Esophagus (tissue), 2 donors: ENCODE results near the gene NBAS. TPM values are rescaled to one million over a fixed set of nuclear protein-coding genes. Genes with fewer than 3 reads are reported as not detected.

Source experiments
- H3K27ac ChIP-seq, 2 donors: one replicate each; pipeline ENCODE4 v1.5.1; 2013; ENCODE audit warnings: low read depth in 2 of 2, mild to moderate bottlenecking in 2 of 2, inconsistent platforms in 1 of 2, low read length in 1 of 2, moderate library complexity in 1 of 2
- H3K27me3 ChIP-seq, 2 donors: one replicate each; pipeline ENCODE4 v1.6.1; 2013; ENCODE audit warnings: low read length in 2 of 2, control low read depth in 1 of 2, mild to moderate bottlenecking in 1 of 2; ENCODE audit not compliant: insufficient read depth in 2 of 2, control insufficient read depth in 1 of 2
- H3K36me3 ChIP-seq, 2 donors: one replicate each; pipeline ENCODE4 v1.6.1; 2013; ENCODE audit warnings: low read length in 1 of 2; ENCODE audit not compliant: control insufficient read depth in 2 of 2, insufficient read depth in 2 of 2
- H3K4me1 ChIP-seq, 2 donors: one replicate each; pipeline ENCODE4 v1.6.1; 2013; ENCODE audit warnings: low read length in 1 of 2; ENCODE audit not compliant: control insufficient read depth in 2 of 2, insufficient read depth in 2 of 2
- H3K4me3 ChIP-seq, 2 donors: one replicate each; pipeline ENCODE4 v1.5.1; 2013; ENCODE audit warnings: low read length in 2 of 2, mild to moderate bottlenecking in 2 of 2, low read depth in 1 of 2, moderate library complexity in 1 of 2
- H3K9me3 ChIP-seq, 2 donors: one replicate each; pipeline ENCODE4 v1.6.1; 2013; ENCODE audit warnings: mild to moderate bottlenecking in 2 of 2, low read depth in 1 of 2, low read length in 1 of 2, moderate library complexity in 1 of 2; ENCODE audit not compliant: control insufficient read depth in 2 of 2, insufficient read depth in 1 of 2
- WGBS, 2 donors: extraction: QIAGEN DNeasy Blood & Tissue Kit; methylation state at CpG; one replicate each; pipeline ENCODE4 v1.1.7; 2013; 5-methylcytosine and 5-hydroxymethylcytosine counted together
- polyA plus RNA-seq, 2 donors: library from polyadenylated mRNA; stranded (reverse); fragments of 200-250 nt; gene quantifications; one replicate each; pipeline ENCODE4 v1.2.3, GENCODE V29; 2013
- donor health status: healthy with polysubstance abuse.
- donor health status: Bipolar disorder and iron deficiency.

Gene NBAS
- polyA plus RNA-seq, 2 donors, result 13.8 to 15.0 TPM

DNA sequence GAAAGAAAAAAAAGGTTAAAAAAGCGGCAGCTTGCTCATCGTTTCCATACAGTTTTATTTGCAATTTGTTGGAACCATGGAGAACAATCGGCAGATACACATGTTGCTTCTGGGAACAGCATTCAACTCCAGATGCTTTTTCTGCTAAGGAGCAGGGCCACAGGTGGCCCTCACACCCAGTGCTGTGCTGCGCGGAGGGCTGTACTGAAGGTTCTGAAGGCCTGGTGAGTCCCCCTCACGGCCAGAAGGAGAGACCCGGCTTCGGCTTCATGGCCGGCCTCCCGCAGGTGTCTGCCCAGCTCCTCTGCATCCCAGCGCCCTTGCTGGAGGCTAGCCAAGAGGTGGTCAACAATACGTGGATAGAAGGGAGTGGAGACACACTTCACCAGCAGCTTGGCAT, 394.3 kb downstream of the NBAS start:
- 93% methylated on average over 12 of the region's 12 CpGs for WGBS, 2 donors
- peaks cover 0 to 3% of the 10 kb centered on the region in 2 donors for H3K4me1 ChIP-seq
- no peak overlapping the region for H3K27ac ChIP-seq
- H3K4me3 ChIP-seq, result no peak overlapping the region
- H3K9me3 ChIP-seq, result no peaks in the 10 kb centered on the region
- no peaks in the 10 kb centered on the region for H3K36me3 ChIP-seq
- H3K27me3 ChIP-seq, result no peaks in the 10 kb centered on the region

DNA sequence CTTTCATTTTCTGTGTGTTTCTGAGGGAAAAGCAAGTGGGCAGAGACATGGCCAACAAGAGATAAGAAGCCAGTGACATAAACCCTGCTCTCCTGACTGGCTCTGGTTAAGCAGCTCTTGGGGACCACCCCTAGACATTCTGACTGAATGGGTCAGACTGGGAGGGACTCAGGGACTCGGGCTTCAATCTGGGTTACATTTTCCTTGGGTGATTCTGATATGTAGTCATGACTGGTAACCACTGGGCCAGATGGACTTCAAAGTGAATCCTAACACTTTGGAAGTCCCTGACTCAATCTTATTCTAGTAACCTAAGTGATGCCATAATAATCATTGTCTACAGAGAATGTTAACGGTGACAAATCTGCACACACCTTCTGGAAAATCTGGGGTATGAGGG, 397.8 kb downstream of the NBAS start:
- no peaks in the 10 kb centered on the region for H3K9me3 ChIP-seq
- H3K36me3 ChIP-seq, result no peaks in the 10 kb centered on the region
- no peaks in the 10 kb centered on the region for H3K27me3 ChIP-seq
- no peak overlapping the region for H3K27ac ChIP-seq
- no peak overlapping the region for H3K4me3 ChIP-seq
- peaks cover 0 to 7% of the 10 kb centered on the region in 2 donors for H3K4me1 ChIP-seq
- 83 to 85% methylated on average over 2 of the region's 2 CpGs for WGBS, 2 donors

DNA sequence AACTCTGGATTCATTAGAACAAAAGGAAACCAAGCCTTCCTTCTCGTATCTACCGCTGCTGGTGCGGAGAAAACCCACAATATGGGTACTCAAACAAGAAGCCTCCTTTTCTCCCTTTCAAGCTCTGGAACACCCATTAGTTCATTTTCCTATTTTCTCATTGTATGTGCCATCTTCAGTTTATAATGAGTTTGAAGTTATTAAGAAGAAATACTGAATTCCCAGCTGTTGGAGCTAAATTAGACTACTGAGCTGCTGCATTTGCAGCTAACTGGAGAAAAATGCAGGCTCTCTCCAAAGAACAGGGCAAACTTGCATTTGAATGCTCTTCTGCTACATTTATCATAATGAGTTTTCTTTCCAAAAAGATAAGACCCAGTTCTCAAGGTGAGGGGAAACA, 398.5 kb downstream of the NBAS start:
- Histone ChIP-seq H3K27ac (no peak overlapping the region), H3K9me3 (no peaks in the 10 kb centered on the region), H3K36me3 (no peaks in the 10 kb centered on the region), H3K4me3 (no peak overlapping the region), H3K27me3 (no peaks in the 10 kb centered on the region), H3K4me1 (peaks cover 0 to 9% of the 10 kb centered on the region in 2 donors)
- WGBS, 2 donors, result 89 to 96% methylated on average over 3 of the region's 3 CpGs

- Histone ChIP-seq H3K36me3 (no peaks in the 10 kb centered on the region), H3K27me3 (no peaks in the 10 kb centered on the region), H3K4me3 (no peak overlapping the region), H3K27ac (no peak overlapping the region), H3K4me1 (peaks cover 0 to 9% of the 10 kb centered on the region in 2 donors), H3K9me3 (no peaks in the 10 kb centered on the region)
- WGBS, 2 donors, result 34 to 37% methylated on average over 9 of the region's 9 CpGs
Measured at GRCh38 chr2:15160201-15160991, 400.7 kb downstream of the NBAS start.

DNA sequence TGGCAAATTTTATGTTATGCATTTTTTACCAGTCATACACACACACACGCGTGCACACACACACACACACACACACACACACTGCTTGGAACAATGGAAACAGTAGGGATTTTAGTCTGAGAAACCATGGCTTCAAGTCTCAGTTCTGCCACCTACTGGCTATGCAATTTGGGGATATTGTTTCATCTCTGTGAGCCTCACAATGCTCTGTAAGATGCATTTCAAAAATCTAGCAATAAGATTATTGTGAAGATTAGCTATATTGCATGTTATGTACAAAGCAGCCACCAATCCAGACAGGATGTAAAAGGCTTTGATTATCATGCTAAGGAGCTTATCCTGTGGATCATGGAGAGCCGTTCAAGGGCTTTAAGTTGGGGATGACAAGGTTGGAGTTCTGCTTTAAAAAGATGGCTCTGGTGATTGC, 401.4 kb downstream of the NBAS start:
- no peaks in the 10 kb centered on the region for H3K9me3 ChIP-seq
- WGBS, 2 donors, result 17 to 24% methylated on average over 3 of the region's 3 CpGs
- H3K27ac ChIP-seq, result no peak overlapping the region
- peaks cover 0 to 9% of the 10 kb centered on the region in 2 donors for H3K4me1 ChIP-seq
- no peak overlapping the region for H3K4me3 ChIP-seq
- no peaks in the 10 kb centered on the region for H3K36me3 ChIP-seq
- H3K27me3 ChIP-seq, result no peaks in the 10 kb centered on the region

DNA sequence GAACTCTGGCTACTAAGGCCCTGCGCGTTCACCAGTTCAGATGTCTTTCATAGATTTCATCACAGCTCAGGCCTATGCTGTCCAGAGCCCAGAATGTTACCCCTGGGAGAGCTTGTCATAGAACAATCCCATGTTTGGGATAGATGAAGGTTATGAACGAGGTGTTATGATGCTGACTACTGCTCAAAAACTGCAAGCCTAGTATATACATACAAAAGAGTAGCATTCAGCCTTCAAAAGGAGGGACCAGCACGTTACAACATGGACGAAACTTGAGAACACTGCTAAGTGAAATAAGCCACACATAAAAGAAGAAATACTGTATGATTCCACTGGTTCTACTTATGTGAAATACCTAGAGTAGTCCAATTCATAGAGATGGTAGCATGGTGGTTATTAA, 401.9 kb downstream of the NBAS start:
- Histone ChIP-seq H3K27me3 (no peaks in the 10 kb centered on the region), H3K36me3 (no peaks in the 10 kb centered on the region), H3K27ac (no peak overlapping the region), H3K9me3 (no peaks in the 10 kb centered on the region), H3K4me3 (no peak overlapping the region), H3K4me1 (peaks cover 0 to 9% of the 10 kb centered on the region in 2 donors)
- WGBS, 2 donors, result 67 to 83% methylated on average over 5 of the region's 5 CpGs

GRCh38 chr2:15158532-15158931, 402.6 kb downstream of the NBAS start:
- Histone ChIP-seq H3K36me3 (no peaks in the 10 kb centered on the region), H3K27me3 (no peaks in the 10 kb centered on the region), H3K4me1 (peaks cover 0 to 9% of the 10 kb centered on the region in 2 donors), H3K4me3 (no peak overlapping the region), H3K9me3 (no peaks in the 10 kb centered on the region), H3K27ac (no peak overlapping the region)
- WGBS, 2 donors, result 72 to 79% methylated on average over 5 of the region's 5 CpGs

DNA sequence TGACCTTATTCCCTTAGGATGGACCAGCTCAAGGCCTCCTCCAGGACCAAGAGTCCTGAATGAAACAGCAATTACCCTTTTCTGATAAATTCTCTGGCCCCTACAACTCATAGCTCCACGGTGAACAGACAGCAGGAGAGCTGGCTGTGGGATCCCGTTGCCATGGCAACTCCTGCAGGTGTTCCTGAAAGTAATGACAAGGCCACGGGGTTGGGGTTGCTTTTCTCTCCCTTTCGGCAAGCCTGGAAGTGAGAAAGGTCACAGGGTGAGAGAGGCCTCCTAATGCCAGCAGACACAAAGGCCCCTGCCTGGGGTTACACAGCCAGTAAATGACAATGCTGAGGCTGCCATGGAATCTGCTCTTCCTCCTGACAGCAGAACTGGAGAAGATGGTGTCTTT, 403.0 kb downstream of the NBAS start:
- H3K27ac ChIP-seq, result no peak overlapping the region
- H3K4me3 ChIP-seq, result no peak overlapping the region
- H3K27me3 ChIP-seq, result no peaks in the 10 kb centered on the region
- peaks cover 0 to 9% of the 10 kb centered on the region in 2 donors for H3K4me1 ChIP-seq
- 61 to 82% methylated on average over 4 of the region's 4 CpGs for WGBS, 2 donors
- H3K36me3 ChIP-seq, result no peaks in the 10 kb centered on the region
- no peaks in the 10 kb centered on the region for H3K9me3 ChIP-seq

GRCh38 chr2:15155959-15156574, 405.1 kb downstream of the NBAS start:
- Histone ChIP-seq H3K27ac (no peak overlapping the region), H3K4me3 (no peak overlapping the region), H3K9me3 (no peaks in the 10 kb centered on the region), H3K36me3 (no peaks in the 10 kb centered on the region), H3K27me3 (no peaks in the 10 kb centered on the region), H3K4me1 (peaks cover 0 to 9% of the 10 kb centered on the region in 2 donors)
- 65 to 73% methylated on average over 7 of the region's 7 CpGs for WGBS, 2 donors

- WGBS, 2 donors, result 76 to 83% methylated on average over 5 of the region's 5 CpGs
Measured at GRCh38 chr2:15154297-15154696, 406.8 kb downstream of the NBAS start.

More at GRCh38 chr2:15154297-15154696, 406.8 kb downstream of the NBAS start:
- Histone ChIP-seq H3K9me3 (no peaks in the 10 kb centered on the region), H3K27me3 (no peaks in the 10 kb centered on the region), H3K4me3 (no peak overlapping the region), H3K27ac (no peak overlapping the region), H3K4me1 (peaks cover 0 to 5% of the 10 kb centered on the region in 2 donors), H3K36me3 (no peaks in the 10 kb centered on the region)
